Erythroblast (primary cell): ENCODE measurements around the gene COL12A1.

Experiments
- GATA1 ChIP-seq: IDR thresholded peaks from 2 replicates; pipeline ENCODE4 v1.6.1; 2011; ENCODE audit warnings: low read depth, mild to moderate bottlenecking, control low read depth, low read length, moderate library complexity
- POLR2A ChIP-seq: IDR thresholded peaks from 2 replicates; pipeline ENCODE4 v1.6.1; 2011; ENCODE audit warnings: mild to moderate bottlenecking, low read length

GRCh38 chr6:75145211-75145610 is 60.6 kb downstream of the COL12A1 start:
- TF ChIP-seq POLR2A (no peak), GATA1 (no peak)
